Retina (tissue), 1 donor: ENCODE results near the gene AGPAT1.

Experiments used
- DNase-seq: peaks from one replicate; pipeline ENCODE4 v3.0.0-alpha.2; 2016

The AGPAT1 gene

DNA sequence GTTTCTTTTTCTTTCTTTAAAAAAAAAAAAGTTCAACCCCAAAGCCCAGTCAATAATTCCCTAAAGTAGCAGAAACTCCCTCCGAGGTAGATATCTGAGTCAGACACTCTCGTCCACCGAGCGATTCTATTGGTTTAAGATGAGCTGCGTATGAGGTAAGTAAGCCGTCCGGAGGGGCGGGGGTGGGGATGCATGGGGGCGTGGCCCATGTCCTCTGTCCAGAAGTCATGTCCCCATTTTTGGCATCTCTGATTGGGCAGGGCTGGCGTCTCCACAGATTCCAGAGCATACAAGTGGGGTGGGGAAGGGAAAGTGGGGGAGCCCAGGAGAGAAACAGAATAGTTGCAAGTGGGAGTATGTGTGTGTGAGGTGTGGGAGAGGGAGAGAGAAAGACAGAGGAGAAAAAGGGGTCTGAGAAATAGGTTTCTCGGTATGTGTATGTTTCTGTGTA, 9.8 kb upstream of the AGPAT1 start:
- peak; percentile 39 for DNase-seq

DNA sequence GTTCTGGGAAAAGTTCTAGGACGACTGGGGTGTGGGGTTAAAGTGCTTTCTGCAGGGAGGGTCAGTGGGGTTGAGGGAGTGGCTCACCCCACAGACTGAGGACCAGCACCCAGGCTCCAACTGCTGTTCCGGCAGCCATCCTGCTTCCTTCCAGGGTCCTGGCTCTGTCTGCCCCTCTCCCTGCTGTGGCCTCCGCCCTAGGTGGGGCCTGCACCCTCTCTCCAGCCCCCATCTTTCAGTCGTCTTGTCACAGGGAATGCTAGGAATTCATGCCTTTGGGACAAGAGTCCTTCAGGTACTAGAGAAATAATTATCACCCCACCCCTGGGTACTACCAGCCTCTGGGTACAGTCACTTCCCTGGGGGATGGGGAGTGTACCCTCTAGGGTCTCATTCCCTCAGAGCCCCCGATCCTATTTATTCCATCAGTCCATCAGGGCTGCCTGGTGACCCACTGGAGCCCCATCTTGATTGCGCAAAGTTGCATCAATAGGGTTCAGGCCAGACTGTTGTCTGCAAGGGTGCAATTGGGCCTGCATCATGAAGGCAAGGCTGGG, 8.3 kb upstream of the AGPAT1 start, which contains the start of gene AGER:
Gene AGER (minus strand): TSS at position 170 of the 557 bp plus-strand sequence. CDS start 31 bp downstream, at position 139.
- DNase-seq = no peak

DNA sequence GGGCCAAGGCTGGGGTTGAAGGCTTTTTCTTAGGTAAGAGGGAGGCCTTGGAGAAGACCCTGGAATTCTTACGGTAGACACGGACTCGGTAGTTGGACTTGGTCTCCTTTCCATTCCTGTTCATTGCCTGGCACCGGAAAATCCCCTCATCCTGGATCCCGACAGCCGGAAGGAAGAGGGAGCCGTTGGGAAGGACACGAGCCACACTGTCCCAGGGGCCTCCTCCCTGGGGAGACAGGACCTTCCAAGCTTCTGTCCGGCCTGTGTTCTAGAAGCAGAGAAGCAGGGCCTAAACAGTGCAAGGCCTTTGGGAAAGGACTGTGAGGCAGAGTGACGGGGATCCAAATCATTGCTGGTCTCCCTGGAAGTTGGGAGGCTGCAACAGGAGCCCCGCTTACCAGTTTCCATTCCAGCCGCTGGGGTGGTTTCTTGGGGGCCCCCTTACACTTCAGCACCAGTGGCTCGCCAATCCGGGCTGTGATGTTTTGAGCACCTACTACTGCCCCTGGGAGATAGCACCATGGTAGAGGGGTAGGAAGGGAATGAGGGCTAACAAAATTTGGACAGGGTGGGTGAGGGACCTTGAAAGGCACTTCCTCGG, 7.7 kb upstream of the AGPAT1 start:
- DNase-seq = no peak

DNA sequence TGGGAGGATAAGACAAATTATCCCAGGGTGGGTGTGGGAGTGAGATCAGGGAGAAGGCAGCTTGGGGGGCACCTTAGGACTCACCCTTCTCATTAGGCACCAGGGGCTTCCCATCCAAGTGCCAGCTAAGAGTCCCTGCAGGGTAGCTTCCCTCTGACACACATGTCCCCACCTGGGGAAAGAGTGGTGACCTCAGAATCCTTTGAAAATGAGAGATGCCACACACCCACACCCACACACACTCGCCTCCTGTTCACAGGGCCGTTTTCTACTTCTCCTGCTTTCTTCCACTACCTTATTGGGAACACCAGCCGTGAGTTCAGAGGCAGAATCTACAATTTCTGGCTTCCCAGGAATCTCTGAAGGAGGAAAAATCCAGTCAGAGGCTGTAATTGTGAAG, 7.1 kb upstream of the AGPAT1 start:
- DNase-seq = no peak

DNA sequence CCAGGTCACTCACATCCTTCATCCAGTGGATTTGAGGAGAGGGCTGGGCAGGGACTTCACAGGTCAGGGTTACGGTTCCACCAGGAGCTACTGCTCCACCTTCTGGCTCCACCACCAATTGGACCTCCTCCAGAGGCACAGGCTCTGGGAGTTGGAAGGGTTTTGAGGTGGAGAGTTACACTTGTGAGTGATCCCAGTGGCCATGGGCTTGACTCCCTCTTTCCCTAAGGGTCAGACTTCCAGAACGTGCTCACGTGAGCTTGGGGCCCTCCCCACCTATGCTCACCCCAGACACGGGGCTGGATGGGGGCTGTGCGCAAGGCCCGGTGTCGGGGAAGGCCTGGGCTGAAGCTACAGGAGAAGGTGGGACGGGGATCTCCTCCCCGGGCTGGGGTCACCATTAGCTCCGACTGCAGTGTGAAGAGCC, 6.7 kb upstream of the AGPAT1 start:
- DNase-seq = no peak

DNA sequence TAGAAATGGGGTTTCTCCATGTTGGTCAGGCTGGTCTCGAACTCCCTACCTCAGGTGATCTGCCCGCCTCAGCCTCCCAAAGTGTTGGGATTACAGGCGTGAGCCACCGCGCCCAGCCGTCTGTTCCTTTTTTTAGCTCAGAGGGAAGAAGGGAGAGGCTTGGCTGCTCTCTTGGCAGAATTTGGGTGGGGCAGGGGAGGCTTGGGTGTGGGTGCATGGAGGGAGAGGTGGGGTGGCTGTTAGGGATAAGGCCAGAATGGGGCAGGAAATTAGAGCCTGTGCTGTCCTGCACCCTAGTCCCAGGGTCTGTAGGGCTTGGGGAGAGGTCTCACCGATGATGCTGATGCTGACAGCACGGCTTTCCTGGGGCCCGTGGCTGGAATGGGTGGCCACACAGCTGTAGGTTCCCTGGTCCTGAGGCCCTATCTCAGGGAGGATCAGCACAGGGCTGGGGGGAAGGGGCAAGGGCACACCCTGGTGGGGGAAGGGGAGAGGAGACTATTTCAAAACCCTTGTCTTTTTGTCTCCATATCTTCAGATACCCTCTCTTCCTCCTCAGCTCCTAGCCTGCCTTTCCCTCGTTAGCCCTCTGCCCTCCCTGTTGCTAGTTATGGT, 6.1 kb upstream of the AGPAT1 start:
- no peak for DNase-seq

DNA sequence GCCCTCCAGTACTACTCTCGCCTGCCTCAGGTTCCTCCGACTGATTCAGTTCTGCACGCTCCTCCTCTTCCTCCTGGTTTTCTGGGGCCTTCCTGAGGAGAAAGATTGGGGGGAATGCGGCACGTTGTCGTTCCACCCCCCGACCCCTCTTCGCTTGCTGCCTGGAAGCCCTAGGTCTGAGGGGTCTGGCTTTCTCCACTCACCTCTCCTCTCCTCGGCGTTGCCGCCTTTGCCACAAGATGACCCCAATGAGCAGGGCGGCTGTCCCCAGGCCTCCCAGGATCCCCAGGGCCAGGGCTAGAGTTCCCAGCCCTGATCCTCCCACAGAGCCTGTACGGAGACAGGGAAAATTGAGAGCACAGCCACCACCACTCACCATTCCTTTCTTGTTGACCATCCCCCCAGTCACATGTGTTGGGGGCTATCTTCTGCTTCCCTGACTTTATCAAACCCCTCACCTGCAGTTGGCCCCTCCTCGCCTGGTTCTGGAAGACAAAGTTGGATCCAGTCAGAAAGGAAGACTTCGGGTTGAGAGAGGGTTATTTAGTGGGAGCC, 5.3 kb upstream of the AGPAT1 start:
- no peak for DNase-seq

DNA sequence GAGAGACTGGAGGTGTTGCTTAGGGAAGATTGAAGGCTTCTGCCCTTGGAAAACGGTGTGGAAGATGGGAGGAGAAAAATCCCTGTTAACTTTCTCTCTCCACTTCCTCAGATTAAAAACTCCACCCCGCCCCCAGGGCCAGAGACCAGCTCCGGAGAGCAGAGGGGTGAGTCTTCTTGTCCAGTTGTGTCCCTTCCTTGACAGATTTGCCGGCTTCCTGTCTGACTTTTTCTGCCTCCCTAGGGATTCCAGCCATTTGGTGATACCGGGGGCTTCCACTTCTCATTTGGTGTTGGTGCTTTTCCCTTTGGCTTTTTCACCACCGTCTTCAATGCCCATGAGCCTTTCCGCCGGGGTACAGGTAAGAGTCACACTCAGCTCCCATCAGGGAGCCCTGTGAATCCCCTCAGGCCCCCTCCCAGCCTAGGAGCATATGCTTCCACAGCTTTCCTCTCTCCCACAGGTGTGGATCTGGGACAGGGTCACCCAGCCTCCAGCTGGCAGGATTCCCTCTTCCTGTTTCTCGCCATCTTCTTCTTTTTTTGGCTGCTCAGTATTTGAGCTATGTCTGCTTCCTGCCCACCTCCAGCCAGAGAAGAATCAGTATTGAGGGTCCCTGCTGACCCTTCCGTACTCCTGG, 4.0 kb upstream of the AGPAT1 start:
- no peak for DNase-seq

DNA sequence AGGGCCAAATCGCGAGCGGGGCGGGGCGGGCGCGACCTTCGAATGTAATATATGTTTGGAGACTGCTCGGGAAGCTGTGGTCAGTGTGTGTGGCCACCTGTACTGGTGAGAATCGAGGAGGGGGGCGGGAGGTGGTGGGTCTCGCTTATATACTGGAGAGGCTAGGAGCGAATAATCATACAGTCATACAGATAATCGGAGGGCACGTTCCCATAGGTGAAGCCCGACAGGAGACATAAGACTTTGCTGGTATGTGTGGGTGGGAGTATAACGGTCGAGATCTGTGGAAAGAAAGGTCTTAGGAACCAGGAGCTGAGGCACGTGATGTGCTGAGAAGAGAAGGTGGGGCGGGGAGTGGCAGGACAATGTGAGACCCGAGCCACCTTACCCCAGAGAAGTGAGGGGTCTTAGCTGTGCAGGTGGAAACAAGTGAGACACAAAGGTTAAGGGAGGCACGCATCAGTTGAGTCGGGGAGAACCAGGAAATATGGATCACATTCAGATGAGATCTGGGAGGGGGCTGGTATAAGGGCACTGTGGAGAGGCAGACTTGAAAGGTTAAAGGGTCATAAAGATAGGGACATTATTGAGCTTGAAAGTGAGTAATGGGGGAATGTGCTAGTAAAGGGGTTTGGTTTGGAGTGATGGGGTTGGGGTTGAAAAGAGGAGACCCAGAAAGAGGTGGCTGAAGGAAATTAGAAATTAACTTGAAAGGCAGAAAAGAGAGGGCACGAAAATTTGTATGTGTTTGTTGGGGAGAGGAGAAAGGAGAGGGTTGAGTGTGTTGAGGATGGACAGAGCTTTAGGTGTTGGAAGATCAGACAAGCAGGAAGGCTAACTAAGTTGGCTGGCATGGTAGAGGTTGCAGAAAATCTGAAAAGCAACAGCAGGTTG, 2.9 kb upstream of the AGPAT1 start:
- DNase-seq = no peak

DNA sequence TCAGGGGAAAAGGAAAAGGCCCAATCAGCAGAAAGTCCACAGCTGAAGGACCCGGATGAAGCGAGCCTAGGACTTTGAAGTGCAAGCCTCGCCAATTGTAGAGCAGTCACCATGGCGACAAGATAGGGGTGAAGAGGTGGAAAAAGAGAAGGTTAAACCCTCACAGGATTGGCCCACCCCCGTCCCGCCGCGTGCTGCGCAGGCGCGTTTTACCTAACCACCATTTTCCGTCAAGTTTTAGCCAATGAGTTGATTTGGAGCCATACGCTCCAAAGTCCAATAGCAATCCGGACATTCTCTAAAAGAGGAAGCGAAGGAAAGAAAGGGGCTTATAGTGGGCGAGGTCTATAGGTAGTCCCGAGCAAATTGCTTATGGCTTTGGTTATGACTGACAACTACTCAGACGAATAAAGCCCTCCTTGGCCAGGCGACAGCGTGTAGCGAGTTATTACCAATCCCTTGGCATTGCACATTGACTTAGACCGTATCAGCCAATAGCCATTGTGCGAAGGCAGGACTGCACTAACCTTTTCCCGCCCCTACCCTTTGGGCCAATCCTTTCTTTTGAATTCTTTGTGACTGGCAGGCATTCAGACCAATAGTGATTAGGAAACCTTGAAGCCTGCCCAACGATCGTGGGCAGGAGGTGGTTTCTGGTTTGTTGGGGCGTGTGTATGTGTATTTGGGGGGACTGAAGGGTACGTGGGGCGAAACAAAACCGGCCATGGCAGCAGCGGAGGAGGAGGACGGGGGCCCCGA, 2.1 kb upstream of the AGPAT1 start, which contains the start of gene RNF5:
Gene RNF5 (plus strand): TSS at position 618 of the 759 bp plus-strand sequence. CDS start 107 bp downstream, at position 725.
- DNase-seq = peak; percentile 98

DNA sequence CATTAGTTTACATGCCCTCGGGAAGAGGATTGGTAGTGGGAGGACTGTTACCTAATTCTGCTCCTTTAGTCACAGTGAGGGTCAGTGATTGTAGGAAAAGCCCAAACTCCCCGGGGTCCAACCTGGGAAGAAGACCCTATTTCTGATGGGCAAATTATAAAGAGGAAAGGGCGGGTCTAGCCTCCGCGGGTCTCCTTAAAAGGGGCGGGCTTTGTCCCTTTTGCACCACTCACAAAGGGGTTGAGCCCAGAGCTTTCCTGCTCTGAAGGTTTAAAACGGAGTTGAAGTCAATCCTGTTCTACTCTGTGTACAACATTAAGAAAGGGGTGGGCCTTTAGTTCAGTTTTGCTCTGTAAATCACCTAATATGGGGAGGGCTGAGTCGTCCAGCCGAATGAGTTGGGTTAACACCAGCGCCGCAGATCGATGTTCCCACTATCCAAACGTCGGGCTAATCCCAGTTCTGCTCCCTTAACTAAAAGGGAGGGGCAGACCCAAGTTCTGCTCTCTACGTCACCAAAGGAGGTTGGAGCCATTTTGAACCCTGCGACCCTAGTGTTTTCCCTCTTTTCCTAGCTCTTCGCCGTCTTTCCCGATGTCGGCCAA, 1.4 kb upstream of the AGPAT1 start:
- no peak for DNase-seq

DNA sequence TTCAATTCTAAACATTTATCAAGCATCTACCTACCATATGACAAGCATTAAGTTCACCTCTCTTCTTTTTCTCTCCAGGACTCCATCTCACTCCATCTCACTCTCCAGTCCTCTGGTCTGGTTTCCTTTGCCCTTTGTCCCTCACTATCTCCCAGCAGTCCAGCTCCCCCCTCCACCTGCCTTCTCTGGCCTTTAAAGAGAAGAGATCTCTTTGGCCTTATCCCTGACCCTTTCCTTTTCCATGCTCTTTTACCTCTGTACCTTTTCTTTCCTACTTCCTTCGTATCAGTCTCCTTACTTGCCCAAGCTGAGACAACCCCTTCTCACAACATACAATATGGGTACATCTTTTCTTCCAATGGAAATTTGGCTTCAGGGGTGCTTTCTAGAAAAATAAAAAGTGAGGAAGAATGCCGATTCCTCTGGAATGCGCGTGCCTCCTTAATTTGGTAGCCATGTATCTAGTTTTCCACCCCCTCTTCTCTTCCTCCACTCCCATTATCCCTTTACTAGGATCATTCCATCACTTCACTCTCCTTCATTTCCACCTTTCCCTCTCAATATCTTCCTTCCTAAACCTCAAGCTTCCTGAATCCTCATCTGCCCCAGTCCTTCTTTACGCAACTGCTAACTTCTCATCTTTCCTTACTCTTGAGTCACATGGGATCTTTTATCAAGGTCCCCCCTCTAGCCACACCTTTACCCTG, 745 bp upstream of the AGPAT1 start:
- peak; percentile 34 for DNase-seq

DNA sequence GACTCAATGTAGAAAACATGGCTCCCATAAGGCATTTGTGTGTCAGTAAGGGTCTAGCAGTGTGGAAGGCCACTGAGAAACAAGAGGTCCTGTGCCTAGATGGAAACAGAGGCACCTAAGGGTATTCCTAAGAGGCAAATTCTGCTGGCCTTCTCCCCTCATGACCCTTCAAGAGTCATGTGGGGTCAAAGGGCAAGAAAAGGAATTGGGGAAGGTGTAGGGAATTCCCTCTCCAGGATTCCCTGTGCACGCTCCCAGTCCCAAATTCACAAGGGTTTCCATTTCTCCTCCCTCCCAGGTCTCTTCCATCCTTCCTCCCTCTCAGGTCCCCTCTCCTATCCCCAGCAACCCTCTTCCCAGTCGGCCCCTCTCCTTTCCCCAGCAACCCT, 568 bp downstream of the AGPAT1 start:
- DNase-seq = no peak

DNA sequence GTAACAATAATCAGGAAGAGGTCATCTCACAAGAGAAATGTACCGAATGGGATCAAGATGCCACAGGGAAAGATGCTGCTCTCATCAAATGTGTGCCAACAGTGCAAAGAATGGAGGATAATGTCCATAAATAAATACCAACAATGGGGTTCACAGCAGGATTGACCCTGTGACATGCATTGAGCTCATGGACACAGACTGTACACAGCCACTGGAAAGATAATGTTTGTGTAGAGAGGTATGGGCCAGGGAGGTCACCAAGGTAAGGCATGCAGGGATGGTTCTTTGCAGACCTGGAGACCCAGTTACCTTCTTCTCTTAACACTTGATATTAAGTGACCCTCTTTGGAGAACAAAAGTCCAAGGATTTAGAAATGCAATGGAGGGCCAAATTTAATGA, 1.5 kb downstream of the AGPAT1 start:
- DNase-seq = no peak

DNA sequence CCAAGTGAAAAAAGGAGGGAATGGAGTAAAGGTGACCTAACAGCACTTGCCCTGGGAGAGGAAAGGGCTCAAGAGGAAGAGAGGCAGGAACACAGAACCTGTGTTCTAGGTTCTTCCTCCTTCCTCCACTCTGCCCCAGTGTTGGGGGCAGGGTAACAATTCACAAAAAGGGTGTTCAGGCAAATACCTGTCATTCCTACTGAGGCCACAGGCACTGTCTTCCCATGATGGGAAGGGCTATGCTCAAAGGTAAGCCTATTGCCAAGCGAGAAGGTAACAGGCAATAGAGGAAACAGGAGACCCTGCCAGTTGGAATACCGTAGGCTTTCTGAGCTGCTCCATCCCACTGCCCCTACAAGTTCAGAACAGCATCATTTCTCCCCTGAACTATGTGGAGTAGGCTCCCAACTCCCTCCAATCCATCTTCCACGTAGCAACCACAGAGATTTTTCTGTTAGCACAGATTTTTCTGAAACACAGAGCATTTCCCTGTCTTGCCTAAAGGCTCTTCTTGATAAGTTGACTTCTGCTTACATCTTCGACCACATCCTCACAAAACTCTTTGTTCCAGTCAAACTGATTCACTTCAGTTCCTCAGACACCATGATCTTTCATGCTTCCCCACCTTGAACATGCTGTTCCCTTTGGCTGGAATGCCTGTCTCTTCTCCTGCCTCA, 2.7 kb downstream of the AGPAT1 start:
- DNase-seq = no peak

DNA sequence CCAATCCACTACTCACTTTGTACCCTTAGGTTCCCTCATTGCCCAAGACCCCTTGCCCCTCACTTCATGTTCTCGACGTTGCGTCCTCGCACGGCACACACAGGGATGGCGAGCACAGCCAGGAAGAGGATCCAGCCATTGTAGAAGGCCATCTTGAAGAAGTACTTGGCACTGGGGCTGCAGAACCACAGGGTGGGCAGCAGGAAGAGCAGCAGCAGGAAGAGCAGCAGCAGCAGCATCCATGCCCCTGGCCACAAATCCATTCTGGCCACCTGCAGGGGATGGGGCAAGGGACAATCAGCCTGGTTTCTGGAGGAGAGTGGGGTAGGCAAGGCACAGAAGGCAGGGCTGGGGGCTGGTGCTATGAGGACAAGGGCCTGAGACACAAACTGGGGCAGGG, 4.7 kb downstream of the AGPAT1 start:
- DNase-seq = no peak

DNA sequence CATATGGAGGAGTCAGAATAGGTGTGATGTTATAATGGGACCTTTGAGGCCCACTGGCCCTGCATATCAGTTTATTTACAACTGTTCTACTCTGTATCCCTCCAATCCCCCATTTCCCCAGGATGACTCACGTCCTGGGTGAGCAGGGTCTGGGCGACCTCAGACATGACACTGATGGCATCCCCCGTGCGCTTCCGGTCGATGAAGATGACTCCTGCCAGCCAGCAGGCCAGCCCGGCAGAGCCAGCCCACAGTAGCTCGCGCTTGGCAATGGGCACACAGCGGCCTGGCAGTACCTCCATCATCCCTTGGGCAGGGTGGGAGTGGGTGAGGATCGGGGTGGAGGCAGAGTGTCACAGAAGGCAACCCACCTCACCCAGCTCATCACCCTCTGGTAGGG, 5.6 kb downstream of the AGPAT1 start:
- no peak for DNase-seq

DNA sequence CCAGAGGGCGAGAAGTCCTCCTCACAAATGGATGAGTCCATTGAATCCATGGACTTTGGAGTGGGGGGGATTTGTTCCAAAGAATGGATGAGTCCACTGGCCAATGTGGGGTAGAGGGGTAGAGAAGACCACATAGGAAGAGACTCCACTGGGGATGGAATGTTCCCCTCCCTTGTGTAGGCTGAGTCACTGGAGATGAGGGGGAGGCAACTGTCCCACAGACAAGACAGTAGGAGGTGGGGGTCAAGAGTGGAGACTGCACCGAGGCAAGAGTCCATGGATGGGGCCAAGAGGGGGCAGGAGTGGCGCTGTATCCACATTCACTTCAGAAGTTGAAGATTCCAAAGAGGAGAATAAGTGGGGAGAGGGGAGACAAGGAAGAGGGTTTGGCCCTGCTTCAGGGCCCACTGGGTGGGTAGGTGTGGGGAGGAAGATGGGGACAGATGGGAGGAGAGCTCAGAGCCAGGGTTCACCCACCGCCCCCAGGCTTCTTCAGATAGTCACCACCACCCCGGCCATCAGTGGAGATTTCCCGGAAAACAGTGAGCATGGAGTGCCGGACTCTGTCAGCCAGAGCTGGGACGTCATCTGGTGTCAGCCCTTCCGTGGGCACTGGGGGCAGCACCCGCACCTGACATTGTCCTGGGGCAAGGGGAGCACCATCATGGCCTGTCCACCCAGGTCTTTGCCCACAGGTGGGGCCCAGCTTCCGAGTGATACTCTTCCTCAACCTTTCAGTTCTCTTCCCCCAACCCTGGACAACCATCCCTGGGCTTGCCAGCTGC, 6.9 kb downstream of the AGPAT1 start:
- no peak for DNase-seq

DNA sequence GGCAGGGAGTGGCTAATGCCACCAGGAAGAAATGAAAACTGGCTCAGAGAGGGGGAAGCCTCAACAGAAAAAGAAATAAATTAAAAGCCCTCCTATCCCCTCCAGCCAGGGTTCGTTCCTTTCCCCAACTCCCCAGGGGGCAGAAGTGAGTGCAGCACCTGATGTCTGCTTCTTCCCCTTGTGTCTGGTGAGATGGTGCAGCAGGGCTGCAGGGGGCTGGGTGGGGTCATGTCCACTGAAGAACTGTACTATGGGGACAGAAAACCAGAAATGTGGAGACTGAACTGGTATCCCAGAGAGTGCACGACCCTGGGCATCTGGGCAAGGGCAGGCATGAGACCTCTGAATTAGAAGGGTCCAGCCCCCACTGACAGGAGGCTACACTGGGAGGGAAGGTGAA, 7.5 kb downstream of the AGPAT1 start:
- no peak for DNase-seq
